Measurements from ENCODE around the gene DYNC2I2.

DNA sequence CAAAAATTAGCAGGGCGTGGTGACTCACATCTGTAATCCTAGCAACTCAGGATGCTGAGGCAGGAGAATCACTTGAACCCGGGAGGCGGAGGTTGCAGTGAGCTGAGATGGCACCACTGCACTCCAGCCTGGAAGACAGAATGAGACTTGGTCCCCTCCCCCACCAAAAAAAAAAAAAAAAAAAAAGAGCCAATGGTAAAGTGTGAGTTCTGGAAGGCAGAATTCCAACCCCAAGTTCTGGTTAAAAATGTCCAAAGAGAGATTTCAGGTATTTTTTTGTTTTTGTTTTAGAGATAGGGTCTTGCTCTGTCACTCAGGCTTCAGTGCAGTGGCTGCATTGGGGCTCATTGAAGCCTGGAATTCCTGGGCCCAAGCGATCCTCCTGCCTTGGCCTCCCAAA lies 30.8 kb upstream of the DYNC2I2 start:
- TF ChIP-seq POLR2AphosphoS5 (IDR thresholded peaks at IDR 0.05; ENCODE audit: insufficient read depth, low read depth, low read length): no peak
- TF ChIP-seq, protein P1, sequence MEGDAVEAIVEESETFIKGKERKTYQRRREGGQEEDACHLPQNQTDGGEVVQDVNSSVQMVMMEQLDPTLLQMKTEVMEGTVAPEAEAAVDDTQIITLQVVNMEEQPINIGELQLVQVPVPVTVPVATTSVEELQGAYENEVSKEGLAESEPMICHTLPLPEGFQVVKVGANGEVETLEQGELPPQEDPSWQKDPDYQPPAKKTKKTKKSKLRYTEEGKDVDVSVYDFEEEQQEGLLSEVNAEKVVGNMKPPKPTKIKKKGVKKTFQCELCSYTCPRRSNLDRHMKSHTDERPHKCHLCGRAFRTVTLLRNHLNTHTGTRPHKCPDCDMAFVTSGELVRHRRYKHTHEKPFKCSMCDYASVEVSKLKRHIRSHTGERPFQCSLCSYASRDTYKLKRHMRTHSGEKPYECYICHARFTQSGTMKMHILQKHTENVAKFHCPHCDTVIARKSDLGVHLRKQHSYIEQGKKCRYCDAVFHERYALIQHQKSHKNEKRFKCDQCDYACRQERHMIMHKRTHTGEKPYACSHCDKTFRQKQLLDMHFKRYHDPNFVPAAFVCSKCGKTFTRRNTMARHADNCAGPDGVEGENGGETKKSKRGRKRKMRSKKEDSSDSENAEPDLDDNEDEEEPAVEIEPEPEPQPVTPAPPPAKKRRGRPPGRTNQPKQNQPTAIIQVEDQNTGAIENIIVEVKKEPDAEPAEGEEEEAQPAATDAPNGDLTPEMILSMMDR (IDR thresholded peaks at IDR 0.05; ENCODE audit: extremely low read depth in 1 of 2, insufficient read depth in 1 of 2, low read depth in 1 of 2, low read length in 2 of 2): no peak
- no peak for TF ChIP-seq POLR2A (IDR thresholded peaks at IDR 0.05; ENCODE audit: low read depth, low read length)
- no peak for TF ChIP-seq EZH2 (IDR thresholded peaks at IDR 0.05; ENCODE audit: borderline replicate concordance, low read depth, low read length, severe bottlenecking)
- TF ChIP-seq GATA2 (IDR thresholded peaks at IDR 0.05; ENCODE audit: insufficient read depth, insufficient read length, low read depth, low read length): no peak
- TF ChIP-seq JUN (IDR thresholded peaks at IDR 0.05; ENCODE audit: borderline replicate concordance, insufficient read depth, insufficient read length, low read depth): no peak

Measured in endothelial cell of umbilical vein (primary cell).